ENCODE data around the gene GIPC1. TPM values are rescaled to one million over a fixed set of nuclear protein-coding genes. Genes with fewer than 3 reads are reported as not detected.

GIPC1 gene
- total RNA-seq, 1 donor: 155 TPM

GRCh38 chr19:14433554-14434501 is 62.1 kb downstream of the GIPC1 start:
- no peak for DNase-seq (ENCODE audit: low read depth)
- H3K4me3 ChIP-seq (ENCODE audit: low read depth, low read length): peak overlapping the region; percentile 70
- no peak for TF ChIP-seq CTCF (IDR thresholded peaks at IDR 0.05; ENCODE audit: insufficient read depth, low read depth, low read length)

GRCh38 chr19:14432791-14433553 is 63.0 kb downstream of the GIPC1 start, which contains the start of gene PKN1:
Gene PKN1, plus strand, starts transcription at chr19:14433306. Its CDS starts 216 bp downstream, at chr19:14433522.
- H3K4me3 ChIP-seq (ENCODE audit: low read depth, low read length): peak within 1 kb of the TSS; percentile 70
- peak; percentile 23 for DNase-seq (ENCODE audit: low read depth)
- TF ChIP-seq CTCF (IDR thresholded peaks at IDR 0.05; ENCODE audit: insufficient read depth, low read depth, low read length): no peak

- no peak for DNase-seq (ENCODE audit: low read depth)
- no peak for TF ChIP-seq CTCF (IDR thresholded peaks at IDR 0.05; ENCODE audit: insufficient read depth, low read depth, low read length)
- H3K4me3 ChIP-seq (ENCODE audit: low read depth, low read length): no peak overlapping the region
Measured at GRCh38 chr19:14430712-14431111, 65.2 kb downstream of the GIPC1 start.

GRCh38 chr19:14428882-14429416 is 67.0 kb downstream of the GIPC1 start:
- H3K4me3 ChIP-seq (ENCODE audit: low read depth, low read length): no peak overlapping the region
- no peak for DNase-seq (ENCODE audit: low read depth)
- no peak for TF ChIP-seq CTCF (IDR thresholded peaks at IDR 0.05; ENCODE audit: insufficient read depth, low read depth, low read length)

Small RNA genes within 50 kb of the gene (small RNA-seq; reads per million reads assigned to genes)
- gene SNRPGP15: not detected

Other genes with a start within 250 kb of the GIPC1 start
- 40.9 and 48.4 TPM in 2 replicates for gene ADGRE5, start 114.7 kb downstream of the GIPC1 start, total RNA-seq
- gene DDX39A, start 76.8 kb downstream of the GIPC1 start, total RNA-seq: 56.6 and 63.8 TPM in 2 replicates
- gene PKN1, start 62.8 kb downstream of the GIPC1 start, total RNA-seq: 127 and 207 TPM in 2 replicates
- 2.6 and 3.9 TPM in 2 replicates for gene PTGER1, start 20.8 kb downstream of the GIPC1 start, total RNA-seq
- gene DNAJB1, start 22.3 kb upstream of the GIPC1 start, total RNA-seq: 78.0 and 99.3 TPM in 2 replicates
- 27.4 and 32.0 TPM in 2 replicates for gene TECR, start 33.5 kb upstream of the GIPC1 start, total RNA-seq
- gene NDUFB7, start 75.9 kb upstream of the GIPC1 start, total RNA-seq: 216 and 357 TPM in 2 replicates
- gene CLEC17A, start 87.0 kb upstream of the GIPC1 start, total RNA-seq: not detected in 2 replicates
- gene ADGRE3, start 178.7 kb upstream of the GIPC1 start, total RNA-seq: not detected in 2 replicates
- 13.9 and 18.6 TPM in 2 replicates for gene ZNF333, start 193.9 kb upstream of the GIPC1 start, total RNA-seq